Upper lobe of right lung (tissue), 1 donor: ENCODE measurements around the gene ZNF783. TPM values are rescaled to one million over a fixed set of nuclear protein-coding genes. Genes with fewer than 3 reads are reported as not detected.
"Not testable (repeated sequence)": the region's sequence is repeated elsewhere in the genome, so short reads cannot be mapped to it uniquely, and the experiment has no call there.

Experiments
- ATAC-seq: fragments of 200-7000 bp; cut with Tn5 transposase; one replicate; pipeline ENCODE4 v1.9.1; 2020; ENCODE audit warnings: mild to moderate bottlenecking, moderate library complexity
- DNase-seq: peaks from one replicate; pipeline ENCODE4 v3.0.0-alpha.2; 2020
- H3K27ac ChIP-seq: fragments of 200-600 bp; one replicate; pipeline ENCODE4 v1.8.0; 2022
- H3K27me3 ChIP-seq: fragments of 200-600 bp; one replicate; pipeline ENCODE4 v1.8.0; 2022; ENCODE audit warnings: mild to moderate bottlenecking
- H3K36me3 ChIP-seq: fragments of 200-600 bp; one replicate; pipeline ENCODE4 v1.8.0; 2022
- H3K4me1 ChIP-seq: fragments of 200-600 bp; one replicate; pipeline ENCODE4 v1.8.0; 2022
- H3K4me3 ChIP-seq: fragments of 200-600 bp; one replicate; pipeline ENCODE4 v1.8.0; 2022; ENCODE audit warnings: mild to moderate bottlenecking
- H3K9me3 ChIP-seq: fragments of 200-600 bp; one replicate; pipeline ENCODE4 v1.8.0; 2022
- intact Hi-C: fragments of 100-400 bp; cut with DNase I; formaldehyde crosslinking; loops from one replicate; pipeline ENCODE4 v1.11.0; 2022
- total RNA-seq: library from RNA; stranded (reverse); fragmentation: NEBNext Ultra II Directional; extraction: Animal tissue kit (Norgen Biotek cat#: 25700); gene quantifications from one replicate; pipeline ENCODE4 v1.2.1, GENCODE V29; 2021
- TF ChIP-seq, protein P1 (sequence below): fragments of 200-600 bp; IDR thresholded peaks from one replicate; pipeline ENCODE4 v1.8.0; 2022; ENCODE audit warnings: antibody characterized with exemption
- donor health status: DM: no; HTN: yes; CAD: no; lungs with severe emphysema.

ZNF783 gene
- total RNA-seq, 1 donor from 2014 or later: 18.8 TPM

- TF ChIP-seq, protein P1, sequence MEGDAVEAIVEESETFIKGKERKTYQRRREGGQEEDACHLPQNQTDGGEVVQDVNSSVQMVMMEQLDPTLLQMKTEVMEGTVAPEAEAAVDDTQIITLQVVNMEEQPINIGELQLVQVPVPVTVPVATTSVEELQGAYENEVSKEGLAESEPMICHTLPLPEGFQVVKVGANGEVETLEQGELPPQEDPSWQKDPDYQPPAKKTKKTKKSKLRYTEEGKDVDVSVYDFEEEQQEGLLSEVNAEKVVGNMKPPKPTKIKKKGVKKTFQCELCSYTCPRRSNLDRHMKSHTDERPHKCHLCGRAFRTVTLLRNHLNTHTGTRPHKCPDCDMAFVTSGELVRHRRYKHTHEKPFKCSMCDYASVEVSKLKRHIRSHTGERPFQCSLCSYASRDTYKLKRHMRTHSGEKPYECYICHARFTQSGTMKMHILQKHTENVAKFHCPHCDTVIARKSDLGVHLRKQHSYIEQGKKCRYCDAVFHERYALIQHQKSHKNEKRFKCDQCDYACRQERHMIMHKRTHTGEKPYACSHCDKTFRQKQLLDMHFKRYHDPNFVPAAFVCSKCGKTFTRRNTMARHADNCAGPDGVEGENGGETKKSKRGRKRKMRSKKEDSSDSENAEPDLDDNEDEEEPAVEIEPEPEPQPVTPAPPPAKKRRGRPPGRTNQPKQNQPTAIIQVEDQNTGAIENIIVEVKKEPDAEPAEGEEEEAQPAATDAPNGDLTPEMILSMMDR: no peak
- intact Hi-C loops: no loop called here
Measured at GRCh38 chr7:149245744-149246143, 16.3 kb upstream of the ZNF783 start.

DNA sequence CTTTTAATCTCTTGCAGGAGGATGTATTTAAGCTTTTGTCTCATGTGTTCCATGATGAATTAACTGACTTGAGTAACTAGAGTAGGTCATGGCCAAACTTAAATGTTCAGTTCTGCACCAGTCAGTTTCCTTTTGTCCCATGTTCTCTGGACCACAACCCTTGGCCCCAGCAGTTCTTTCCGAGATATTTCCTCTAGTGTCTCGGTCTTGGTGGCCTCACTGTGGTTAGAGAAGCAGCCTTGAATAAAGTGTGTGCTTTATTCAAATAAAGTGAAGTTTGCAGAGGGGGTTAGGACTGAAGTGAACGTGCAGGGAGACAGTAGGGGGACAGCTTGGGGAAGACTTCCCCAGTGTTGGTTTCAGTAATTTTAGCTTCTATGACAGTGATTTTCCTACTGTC lies 13.2 kb upstream of the ZNF783 start:
- no peaks in the 10 kb centered on the region for H3K4me1 ChIP-seq
- intact Hi-C loops: no loop called here
- no peak overlapping the region for H3K27ac ChIP-seq
- DNase-seq: no peak
- no peak for ATAC-seq
- TF ChIP-seq, protein P1: no peak
- no peaks in the 10 kb centered on the region for H3K27me3 ChIP-seq
- peaks cover 35% of the 10 kb centered on the region for H3K36me3 ChIP-seq
- no peaks in the 10 kb centered on the region for H3K9me3 ChIP-seq
- no peak overlapping the region for H3K4me3 ChIP-seq

More at GRCh38 chr7:149245744-149246143, 16.3 kb upstream of the ZNF783 start:
- Histone ChIP-seq H3K4me3 (no peak overlapping the region), H3K27ac (no peak overlapping the region), H3K36me3 (peaks cover 6% of the 10 kb centered on the region), H3K27me3 (no peaks in the 10 kb centered on the region), H3K9me3 (no peaks in the 10 kb centered on the region), H3K4me1 (peaks cover 4% of the 10 kb centered on the region)
- DNase-seq (no peak), ATAC-seq (no peak)

DNA sequence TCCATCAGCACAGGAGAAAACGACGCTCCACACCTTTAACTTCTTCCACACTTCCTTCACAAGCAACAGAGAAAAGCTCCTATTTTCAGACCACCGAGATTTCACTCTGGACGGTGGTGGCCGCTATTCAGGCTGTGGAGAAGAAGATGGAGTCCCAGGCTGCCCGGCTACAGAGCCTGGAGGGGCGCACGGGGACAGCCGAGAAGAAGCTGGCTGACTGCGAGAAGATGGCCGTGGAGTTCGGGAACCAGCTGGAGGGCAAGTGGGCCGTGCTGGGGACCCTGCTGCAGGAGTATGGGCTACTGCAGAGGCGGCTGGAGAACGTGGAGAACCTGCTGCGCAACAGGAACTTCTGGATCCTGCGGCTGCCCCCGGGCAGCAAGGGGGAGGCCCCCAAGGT lies 11.8 kb upstream of the ZNF783 start:
- not testable (repeated sequence) for H3K27me3 ChIP-seq

GRCh38 chr7:149251518-149251917 lies 10.5 kb upstream of the ZNF783 start:
- ATAC-seq, H3K4me3 ChIP-seq, intact Hi-C loops, DNase-seq, H3K27me3 ChIP-seq, H3K27ac ChIP-seq, H3K4me1 ChIP-seq, H3K9me3 ChIP-seq: not testable (repeated sequence)
- peaks cover 60% of the 10 kb centered on the region for H3K36me3 ChIP-seq

More for the DNA sequence above, 11.8 kb upstream of the ZNF783 start:
- H3K9me3 ChIP-seq, H3K4me1 ChIP-seq, ATAC-seq, H3K4me3 ChIP-seq, H3K27ac ChIP-seq, intact Hi-C loops, DNase-seq: not testable (repeated sequence)
- H3K36me3 ChIP-seq: peaks cover 49% of the 10 kb centered on the region

DNA sequence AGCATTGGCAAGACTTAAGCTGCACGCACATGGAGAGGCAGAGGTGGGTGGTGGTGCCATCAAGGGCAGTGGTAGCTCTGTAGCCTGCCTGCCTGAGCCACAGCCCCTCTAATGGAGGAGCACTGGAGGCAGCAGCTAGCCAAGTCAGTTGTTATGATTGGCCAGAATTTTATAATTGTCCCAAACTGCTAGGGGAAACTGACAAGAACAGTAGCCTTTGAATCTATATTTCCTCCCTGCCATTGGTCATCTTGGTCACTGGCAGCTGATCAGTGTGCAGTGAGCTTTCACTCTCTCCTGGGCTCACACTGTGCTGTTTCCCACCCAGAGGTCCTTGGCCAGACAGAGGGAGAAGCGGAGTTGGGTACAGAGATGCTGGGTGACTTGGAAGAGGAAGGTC lies 9.6 kb upstream of the ZNF783 start:
- TF ChIP-seq, protein P1: no peak
- intact Hi-C loops: no loop called here
- Histone ChIP-seq H3K4me3 (no peak overlapping the region), H3K9me3 (no peaks in the 10 kb centered on the region), H3K4me1 (no peaks in the 10 kb centered on the region), H3K27me3 (no peaks in the 10 kb centered on the region), H3K36me3 (peaks cover 60% of the 10 kb centered on the region), H3K27ac (no peak overlapping the region)
- DNase-seq (no peak), ATAC-seq (no peak)

DNA sequence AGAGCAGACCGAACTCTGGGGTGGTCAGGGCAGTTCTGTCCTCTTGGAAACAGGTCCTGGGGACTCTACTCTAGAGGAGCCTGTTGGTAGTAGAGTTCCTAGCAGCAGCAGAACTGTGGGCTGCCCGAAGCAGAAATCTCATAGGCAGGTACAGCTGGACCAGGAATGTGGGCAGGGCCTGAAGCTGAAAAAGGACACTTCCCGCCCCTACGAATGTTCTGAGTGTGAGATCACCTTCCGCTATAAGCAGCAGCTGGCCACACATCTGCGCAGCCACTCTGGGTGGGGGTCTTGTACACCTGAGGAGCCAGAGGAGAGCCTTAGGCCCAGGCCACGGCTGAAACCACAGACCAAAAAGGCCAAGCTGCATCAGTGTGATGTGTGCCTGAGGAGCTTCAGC lies 8.3 kb upstream of the ZNF783 start:
- intact Hi-C loops: no loop called here
- H3K9me3 ChIP-seq: no peaks in the 10 kb centered on the region
- no peaks in the 10 kb centered on the region for H3K27me3 ChIP-seq
- peaks cover 60% of the 10 kb centered on the region for H3K36me3 ChIP-seq
- no peak for ATAC-seq
- no peak overlapping the region for H3K4me3 ChIP-seq
- no peak for DNase-seq
- TF ChIP-seq, protein P1: no peak
- no peaks in the 10 kb centered on the region for H3K4me1 ChIP-seq
- no peak overlapping the region for H3K27ac ChIP-seq

DNA sequence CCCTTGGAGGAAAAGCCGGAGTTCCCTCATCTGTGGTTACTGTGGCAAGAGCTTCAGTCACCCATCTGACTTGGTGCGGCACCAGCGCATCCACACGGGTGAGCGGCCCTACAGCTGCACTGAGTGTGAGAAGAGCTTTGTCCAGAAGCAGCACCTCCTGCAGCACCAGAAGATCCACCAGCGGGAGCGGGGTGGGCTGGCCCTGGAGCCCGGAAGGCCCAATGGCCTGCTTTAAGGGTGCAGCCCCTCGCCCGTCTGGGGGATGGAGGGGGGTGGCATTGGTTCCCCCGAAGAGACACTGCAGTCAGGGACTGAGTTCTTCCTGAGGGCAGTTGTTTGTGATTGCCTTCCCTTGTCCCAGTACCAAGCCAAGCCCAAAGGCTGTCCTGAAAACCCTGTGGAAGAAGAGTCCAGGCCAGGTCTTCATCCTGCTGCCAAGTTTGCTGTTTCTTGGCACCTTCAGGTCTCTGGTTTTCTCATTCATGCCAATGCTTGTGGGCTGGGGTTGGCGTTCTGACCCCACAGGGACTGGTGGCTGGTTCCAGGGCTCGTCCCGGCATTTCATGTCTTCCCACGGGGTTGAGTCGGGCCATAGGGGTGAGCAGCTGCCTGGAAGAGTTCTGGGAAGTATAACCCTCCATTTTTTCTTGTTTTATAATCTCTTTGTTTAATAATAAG lies 7.7 kb upstream of the ZNF783 start:
- peaks cover 60% of the 10 kb centered on the region for H3K36me3 ChIP-seq
- TF ChIP-seq, protein P1: no peak
- H3K9me3 ChIP-seq: no peaks in the 10 kb centered on the region
- DNase-seq: no peak
- H3K4me3 ChIP-seq: no peak overlapping the region
- no peaks in the 10 kb centered on the region for H3K27me3 ChIP-seq
- no peak for ATAC-seq
- no peaks in the 10 kb centered on the region for H3K4me1 ChIP-seq
- no peak overlapping the region for H3K27ac ChIP-seq
- intact Hi-C loops: no loop called here
